ENCODE data around the gene MCU.

DNA sequence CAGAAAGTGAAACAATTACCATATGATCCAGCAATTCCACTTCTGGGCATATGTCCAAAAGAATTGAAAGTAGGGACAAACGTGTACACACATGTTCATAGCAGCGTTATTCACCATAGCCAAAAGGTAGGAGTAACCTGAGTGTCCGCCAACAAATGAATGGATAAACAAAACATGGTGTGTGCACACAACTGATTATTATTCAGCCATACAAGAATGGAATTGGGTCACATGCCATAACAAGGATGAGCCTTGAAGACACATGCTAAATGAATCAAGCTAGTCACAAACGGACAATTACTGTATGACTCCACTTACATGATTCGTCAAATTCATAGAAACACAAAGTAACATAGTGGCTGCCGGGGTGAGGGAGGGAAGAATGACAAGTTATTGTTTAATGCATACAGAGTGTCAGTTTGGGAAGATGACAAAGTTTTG is 197.5 kb downstream of the MCU start:
- TF ChIP-seq POLR2A (IDR thresholded peaks at IDR 0.05; ENCODE audit: low read depth, low read length) (no peak), POLR2AphosphoS5 (IDR thresholded peaks at IDR 0.05; ENCODE audit: low read depth, low read length) (no peak)

Data from GM12892 (cell line).